Fibroblast of lung (primary cell): Measurements from ENCODE around the gene PALLD. TPM values are rescaled to one million over a fixed set of nuclear protein-coding genes. Genes with fewer than 3 reads are reported as not detected.

Experiments
- DNase-seq, 2 donors: peaks; one replicate each; pipeline versions ENCODE4 v3.0.0 to v3.0.0-alpha.2; 2010; ENCODE audit warnings: low read depth in 2 of 2
- H2AFZ ChIP-seq: 2 replicates; pipeline ENCODE4 v1.5.1; 2012; ENCODE audit warnings: low read length, control low read depth, inconsistent platforms
- H3K27ac ChIP-seq: 2 replicates; pipeline ENCODE4 v1.5.1; 2011; ENCODE audit warnings: low read length, control low read depth; ENCODE audit not compliant: insufficient read depth
- H3K27me3 ChIP-seq: 2 replicates; pipeline ENCODE4 v1.5.1; 2011; ENCODE audit warnings: mild to moderate bottlenecking, low read length; ENCODE audit not compliant: control insufficient read depth, insufficient read depth
- H3K36me3 ChIP-seq: 2 replicates; pipeline ENCODE4 v1.5.1; 2011; ENCODE audit warnings: low read length; ENCODE audit not compliant: control insufficient read depth, insufficient read depth
- H3K4me1 ChIP-seq: 2 replicates; pipeline ENCODE4 v1.5.1; 2011; ENCODE audit warnings: low read length; ENCODE audit not compliant: control insufficient read depth, insufficient read depth; ENCODE audit errors: extremely low read depth
- H3K4me2 ChIP-seq: 2 replicates; pipeline ENCODE4 v1.5.1; 2011; ENCODE audit warnings: low read length, control low read depth; ENCODE audit not compliant: insufficient read depth; ENCODE audit errors: extremely low read depth
- H3K4me3 ChIP-seq, 4 experiments: fragments of 200-600 bp in 1 of 4; sonication (generic) in 1 of 4; replicated peaks in 1 of 4; 2 replicates each; pipeline ENCODE4 v1.5.1; 2011 to 2016; ENCODE audit warnings: low read length in 4 of 4, low read depth in 3 of 4, mild to moderate bottlenecking in 3 of 4, control low read depth in 2 of 4, inconsistent platforms in 1 of 4, mixed read lengths in 1 of 4; ENCODE audit not compliant: insufficient read depth in 1 of 4; ENCODE audit errors: control extremely low read depth in 1 of 4
- H3K79me2 ChIP-seq: 2 replicates; pipeline ENCODE4 v1.5.1; 2012; ENCODE audit warnings: mild to moderate bottlenecking, low read length, inconsistent platforms; ENCODE audit not compliant: control insufficient read depth, insufficient read depth
- H3K9ac ChIP-seq: 2 replicates; pipeline ENCODE4 v1.5.1; 2011; ENCODE audit warnings: mild to moderate bottlenecking, low read length, control low read depth; ENCODE audit not compliant: insufficient read depth
- H3K9me3 ChIP-seq: 2 replicates; pipeline ENCODE4 v1.5.1; 2012; ENCODE audit warnings: low read depth, low read length; ENCODE audit not compliant: control insufficient read depth, insufficient read depth
- H4K20me1 ChIP-seq: 2 replicates; pipeline ENCODE4 v1.5.1; 2011; ENCODE audit warnings: low read length; ENCODE audit not compliant: control insufficient read depth, insufficient read depth; ENCODE audit errors: extremely low read depth
- EZH2 ChIP-seq: IDR thresholded peaks from 2 replicates; pipeline ENCODE4 v1.5.1; 2012; ENCODE audit warnings: low read length, control low read depth, mild to moderate bottlenecking; ENCODE audit errors: missing control alignments
- polyA plus RNA-seq, 2 donors: library from polyadenylated mRNA; depleted of rRNA in 1 of 2; stranded (reverse) in 1 of 2; unstranded in 1 of 2; fragments of >200 nt; gene quantifications; 2 replicates each; pipeline ENCODE4 v1.2.1, GENCODE V29; 2011 to 2012; ENCODE audit warnings: missing spikeins in 1 of 2
- total RNA-seq: library from RNA; depleted of rRNA; stranded (reverse); fragments of >200 nt; gene quantifications from 2 replicates; pipeline ENCODE4 v1.2.1, GENCODE V29; 2014
- TF ChIP-seq, protein P1 (sequence below), 2 donors: IDR thresholded peaks in 1 of 2; conservative IDR thresholded peaks in 1 of 2; 1 replicate in 1 of 2; 2 replicates in 1 of 2; pipeline ENCODE4 v1.5.1; 2011 to 2012; ENCODE audit warnings: low read length in 2 of 2, control low read depth in 1 of 2, inconsistent platforms in 1 of 2, low read depth in 1 of 2, mild to moderate bottlenecking in 1 of 2

Gene PALLD
- total and polyA plus RNA-seq, 2 donors (not counting 1 experiment from before 2014, with no cell fraction given): 200 to 205 TPM

DNA sequence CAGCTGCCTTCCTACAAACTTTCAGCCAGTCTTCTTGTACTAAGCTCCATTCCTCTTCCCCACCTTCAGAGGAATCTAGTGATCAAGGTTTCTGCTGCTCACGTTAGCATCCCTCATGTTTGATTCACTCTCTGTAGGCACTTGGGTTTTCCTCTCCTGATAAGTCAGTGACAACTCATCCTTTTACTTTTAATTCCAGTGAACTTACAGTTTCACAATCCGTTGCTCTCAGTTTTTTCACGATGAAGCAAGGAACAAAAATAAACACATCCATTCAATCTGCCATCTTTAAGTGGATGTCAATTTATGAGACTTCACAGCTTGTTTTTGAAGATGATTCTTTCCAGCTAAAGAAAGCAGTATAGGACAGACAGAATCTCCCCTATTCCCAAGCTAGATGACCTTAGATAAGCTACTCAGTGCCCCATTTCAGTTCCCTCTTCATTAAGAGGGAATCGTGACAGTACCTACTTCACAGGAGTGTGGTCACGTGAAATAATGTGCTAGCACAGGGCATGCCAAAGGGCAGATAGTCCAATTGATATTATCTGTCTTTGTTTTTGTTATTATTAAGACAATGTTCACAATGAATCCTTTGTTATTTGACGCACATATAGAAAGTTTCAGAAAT, 234.3 kb downstream of the PALLD start:
- DNase-seq: peak; percentile 69 to 77
- Histone ChIP-seq H3K27ac (no peak overlapping the region), H3K27me3 (no peaks in the 10 kb centered on the region), H3K36me3 (no peaks in the 10 kb centered on the region), H3K9me3 (no peaks in the 10 kb centered on the region), H3K9ac (no peak overlapping the region), H4K20me1 (no peaks in the 10 kb centered on the region), H2AFZ (no peak overlapping the region), H3K79me2 (no peaks in the 10 kb centered on the region), H3K4me1 (peaks cover 4% of the 10 kb centered on the region), H3K4me3 (no peak overlapping the region), H3K4me2 (no peak overlapping the region)
- TF ChIP-seq EZH2: no peak

DNA sequence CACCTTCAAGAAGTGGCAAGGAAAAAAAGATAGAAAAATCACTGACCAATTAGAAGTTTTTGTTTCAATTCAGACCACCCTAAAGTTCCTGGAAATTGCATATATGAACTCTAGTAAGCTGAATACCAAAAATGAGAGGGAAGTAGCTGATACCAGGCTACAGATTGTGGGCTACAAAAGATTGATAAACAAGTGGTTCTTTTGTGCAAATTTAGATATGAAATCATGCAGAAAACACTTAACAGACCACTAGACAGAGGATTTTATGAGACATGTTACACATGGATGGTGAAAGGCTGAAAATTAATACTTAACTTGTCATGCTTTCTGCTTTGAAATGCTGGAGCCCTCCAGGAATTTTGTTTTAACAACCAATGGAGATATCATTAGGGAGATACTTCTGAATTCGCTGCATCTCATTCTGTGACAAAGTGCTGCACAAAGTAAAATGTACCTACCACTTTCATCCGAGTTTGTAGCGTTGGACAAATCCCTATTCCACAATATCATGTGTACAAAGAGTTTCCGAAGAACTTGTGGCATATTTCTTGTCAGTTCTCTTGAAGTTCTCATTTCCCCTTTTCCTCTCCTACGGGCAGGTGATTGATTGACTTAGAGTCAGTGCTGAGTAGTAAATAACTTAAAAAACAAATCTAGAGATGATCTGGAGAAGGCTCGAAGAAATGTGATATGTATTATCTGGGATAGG, 235.0 kb downstream of the PALLD start:
- H2AFZ ChIP-seq: no peak overlapping the region
- H3K4me2 ChIP-seq: no peak overlapping the region
- peak in 1 of 2 donors; percentile 41 for DNase-seq
- H3K9me3 ChIP-seq: no peaks in the 10 kb centered on the region
- no peaks in the 10 kb centered on the region for H4K20me1 ChIP-seq
- H3K79me2 ChIP-seq: no peaks in the 10 kb centered on the region
- no peak overlapping the region for H3K27ac ChIP-seq
- no peak for TF ChIP-seq EZH2
- TF ChIP-seq, protein P1, sequence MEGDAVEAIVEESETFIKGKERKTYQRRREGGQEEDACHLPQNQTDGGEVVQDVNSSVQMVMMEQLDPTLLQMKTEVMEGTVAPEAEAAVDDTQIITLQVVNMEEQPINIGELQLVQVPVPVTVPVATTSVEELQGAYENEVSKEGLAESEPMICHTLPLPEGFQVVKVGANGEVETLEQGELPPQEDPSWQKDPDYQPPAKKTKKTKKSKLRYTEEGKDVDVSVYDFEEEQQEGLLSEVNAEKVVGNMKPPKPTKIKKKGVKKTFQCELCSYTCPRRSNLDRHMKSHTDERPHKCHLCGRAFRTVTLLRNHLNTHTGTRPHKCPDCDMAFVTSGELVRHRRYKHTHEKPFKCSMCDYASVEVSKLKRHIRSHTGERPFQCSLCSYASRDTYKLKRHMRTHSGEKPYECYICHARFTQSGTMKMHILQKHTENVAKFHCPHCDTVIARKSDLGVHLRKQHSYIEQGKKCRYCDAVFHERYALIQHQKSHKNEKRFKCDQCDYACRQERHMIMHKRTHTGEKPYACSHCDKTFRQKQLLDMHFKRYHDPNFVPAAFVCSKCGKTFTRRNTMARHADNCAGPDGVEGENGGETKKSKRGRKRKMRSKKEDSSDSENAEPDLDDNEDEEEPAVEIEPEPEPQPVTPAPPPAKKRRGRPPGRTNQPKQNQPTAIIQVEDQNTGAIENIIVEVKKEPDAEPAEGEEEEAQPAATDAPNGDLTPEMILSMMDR (conservative IDR thresholded peaks at IDR 0.05 in 1 of 2, IDR thresholded peaks at IDR 0.05 in 1 of 2; ENCODE audit: low read depth in 1 of 2, low read length in 2 of 2): no peak
- H3K9ac ChIP-seq: no peak overlapping the region
- no peaks in the 10 kb centered on the region for H3K36me3 ChIP-seq
- H3K4me3 ChIP-seq: no peak overlapping the region
- H3K4me1 ChIP-seq: peaks cover 4% of the 10 kb centered on the region
- no peaks in the 10 kb centered on the region for H3K27me3 ChIP-seq

DNA sequence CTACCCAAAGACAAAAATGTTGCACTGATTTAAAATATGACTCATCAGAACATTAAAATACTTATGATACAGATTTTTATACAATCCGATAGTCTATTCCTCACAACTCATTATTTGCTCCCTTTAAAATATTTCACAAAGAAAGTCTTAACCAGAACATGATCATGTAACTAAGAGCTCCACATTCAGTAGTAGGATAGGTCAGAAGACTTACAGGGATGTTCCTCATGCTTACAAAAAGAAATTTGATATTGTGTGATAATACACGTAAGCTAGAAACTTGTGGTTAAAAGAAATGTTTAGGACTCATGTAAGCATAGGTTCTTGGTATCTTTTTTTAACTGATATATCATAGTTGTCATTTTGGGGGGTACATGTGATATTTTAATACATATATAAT, 235.9 kb downstream of the PALLD start:
- no peaks in the 10 kb centered on the region for H3K9me3 ChIP-seq
- H3K27ac ChIP-seq: no peak overlapping the region
- DNase-seq: no peak
- H4K20me1 ChIP-seq: no peaks in the 10 kb centered on the region
- H3K36me3 ChIP-seq: no peaks in the 10 kb centered on the region
- no peak overlapping the region for H3K4me3 ChIP-seq
- no peak overlapping the region for H3K9ac ChIP-seq
- no peak overlapping the region for H2AFZ ChIP-seq
- no peak overlapping the region for H3K4me2 ChIP-seq
- TF ChIP-seq EZH2: no peak
- TF ChIP-seq, protein P1 (conservative IDR thresholded peaks at IDR 0.05 in 1 of 2, IDR thresholded peaks at IDR 0.05 in 1 of 2; ENCODE audit: low read depth in 1 of 2, low read length in 2 of 2): no peak
- no peaks in the 10 kb centered on the region for H3K79me2 ChIP-seq
- no peaks in the 10 kb centered on the region for H3K27me3 ChIP-seq
- peaks cover 4% of the 10 kb centered on the region for H3K4me1 ChIP-seq
